ENCODE results near the gene VSIG2. TPM values are rescaled to one million over a fixed set of nuclear protein-coding genes. Genes with fewer than 3 reads are reported as not detected.

Gene VSIG2
- total and polyA plus RNA-seq, 8 donors, result 0.18 to 4.5 (median 1.2) TPM

- TF ChIP-seq, protein P1, sequence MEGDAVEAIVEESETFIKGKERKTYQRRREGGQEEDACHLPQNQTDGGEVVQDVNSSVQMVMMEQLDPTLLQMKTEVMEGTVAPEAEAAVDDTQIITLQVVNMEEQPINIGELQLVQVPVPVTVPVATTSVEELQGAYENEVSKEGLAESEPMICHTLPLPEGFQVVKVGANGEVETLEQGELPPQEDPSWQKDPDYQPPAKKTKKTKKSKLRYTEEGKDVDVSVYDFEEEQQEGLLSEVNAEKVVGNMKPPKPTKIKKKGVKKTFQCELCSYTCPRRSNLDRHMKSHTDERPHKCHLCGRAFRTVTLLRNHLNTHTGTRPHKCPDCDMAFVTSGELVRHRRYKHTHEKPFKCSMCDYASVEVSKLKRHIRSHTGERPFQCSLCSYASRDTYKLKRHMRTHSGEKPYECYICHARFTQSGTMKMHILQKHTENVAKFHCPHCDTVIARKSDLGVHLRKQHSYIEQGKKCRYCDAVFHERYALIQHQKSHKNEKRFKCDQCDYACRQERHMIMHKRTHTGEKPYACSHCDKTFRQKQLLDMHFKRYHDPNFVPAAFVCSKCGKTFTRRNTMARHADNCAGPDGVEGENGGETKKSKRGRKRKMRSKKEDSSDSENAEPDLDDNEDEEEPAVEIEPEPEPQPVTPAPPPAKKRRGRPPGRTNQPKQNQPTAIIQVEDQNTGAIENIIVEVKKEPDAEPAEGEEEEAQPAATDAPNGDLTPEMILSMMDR (IDR thresholded peaks at IDR 0.05), result no peak
- Histone ChIP-seq H3K4me3 (peak overlapping the region; percentile 85 to 91 (median 90)), H3K4me1 (peaks cover 0 to 15% (median 11%) of the 10 kb centered on the region in 3 donors), H3K9me3 (no peaks in the 10 kb centered on the region), H3K27ac (peak overlapping the region in 3 of 4 donors; percentile 94 to 99 (median 97)), H3K36me3 (no peaks in the 10 kb centered on the region), H3K27me3 (no peaks in the 10 kb centered on the region)
- WGBS, 2 donors, result 2 to 4% methylated on average over 8 of the region's 8 CpGs
- intact Hi-C loops (cut with DNase I), result no loop called here
- DNase-seq, result no peak
- FAIRE-seq, result no peak
- ATAC-seq, result no peak
Measured at GRCh38 chr11:124798991-124799347, 46.9 kb upstream of the VSIG2 start.

DNA sequence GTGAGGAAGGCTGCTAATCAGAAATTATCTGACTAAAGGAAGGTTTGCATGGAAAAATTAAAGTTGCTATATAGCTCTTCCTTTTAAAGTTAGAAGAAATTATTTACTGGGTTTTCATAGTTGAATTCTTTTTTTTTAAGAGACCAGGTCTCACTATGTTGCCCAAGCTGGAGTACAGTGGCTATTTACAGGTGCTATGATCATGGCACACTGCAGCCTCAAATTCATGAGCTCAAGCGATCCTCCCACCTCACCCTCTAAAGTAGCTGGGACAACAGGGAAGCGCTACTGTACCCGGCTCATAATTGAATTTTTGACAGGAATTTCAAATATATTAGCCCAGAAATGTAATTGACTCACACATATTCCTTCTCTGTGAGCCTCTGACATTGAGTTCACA is 44.3 kb upstream of the VSIG2 start:
- WGBS, 2 donors, result 83 to 87% methylated on average over 3 of the region's 3 CpGs
- H3K27me3 ChIP-seq, result no peaks in the 10 kb centered on the region
- intact Hi-C loops (cut with DNase I), result no loop called here
- DNase-seq, result no peak
- H3K9me3 ChIP-seq, result no peaks in the 10 kb centered on the region
- TF ChIP-seq, protein P1 (IDR thresholded peaks at IDR 0.05), result no peak
- peaks cover 0 to 15% (median 10%) of the 10 kb centered on the region in 3 donors for H3K4me1 ChIP-seq
- no peaks in the 10 kb centered on the region for H3K36me3 ChIP-seq
- H3K27ac ChIP-seq, result no peak overlapping the region
- FAIRE-seq, result no peak
- H3K4me3 ChIP-seq, result no peak overlapping the region
- no peak for ATAC-seq

DNA sequence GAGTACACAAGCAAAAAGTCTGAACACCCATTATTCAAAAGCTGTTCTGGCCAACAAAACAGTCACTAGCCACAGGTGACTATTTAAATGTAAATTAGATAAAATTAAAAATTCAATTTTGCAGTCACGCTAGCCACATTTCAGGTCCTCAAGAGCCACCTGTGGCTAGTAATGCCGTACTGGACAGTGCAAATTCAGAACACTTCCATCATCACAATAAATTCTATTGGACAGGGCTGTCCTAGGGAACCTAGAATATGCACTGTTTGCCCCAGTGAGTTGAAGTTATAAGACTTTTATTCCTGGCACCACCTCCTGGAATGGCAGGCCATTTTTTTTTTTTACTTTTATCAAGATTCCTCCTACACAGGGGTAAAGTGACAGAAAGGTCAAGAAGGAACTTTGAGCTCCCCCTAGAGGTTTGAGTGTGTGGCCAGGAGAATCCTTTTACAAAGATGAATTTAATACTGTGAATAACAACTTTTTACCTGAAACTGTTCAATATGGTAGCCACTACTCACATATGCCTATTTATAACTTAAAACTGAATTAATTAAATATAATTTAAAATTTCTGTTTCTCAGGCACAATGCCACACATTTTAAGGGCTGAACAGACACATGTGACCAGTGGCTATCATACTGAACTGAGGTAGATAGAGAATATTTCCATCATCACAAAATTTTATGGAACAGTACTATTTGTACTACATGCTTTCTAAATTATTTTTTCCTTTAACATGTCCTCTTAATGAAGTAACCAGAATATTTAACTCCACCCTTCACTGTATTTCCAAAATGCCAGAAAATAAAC is 41.6 kb upstream of the VSIG2 start:
- TF ChIP-seq, protein P1 (IDR thresholded peaks at IDR 0.05), result peak; percentile 37 to 66 (median 51)
- intact Hi-C loops (cut with DNase I), result no loop called here
- H3K27ac ChIP-seq, result no peak overlapping the region
- H3K4me1 ChIP-seq, result peaks cover 0 to 5% (median 3%) of the 10 kb centered on the region in 3 donors
- no peaks in the 10 kb centered on the region for H3K27me3 ChIP-seq
- ATAC-seq (peak; percentile 70 to 89 (median 80)), DNase-seq (peak in 1 of 6 donors; percentile 13), FAIRE-seq (peak; percentile 47)
- WGBS, 2 donors, result 83 to 93% methylated on average over 2 of the region's 2 CpGs
- H3K9me3 ChIP-seq, result no peaks in the 10 kb centered on the region
- no peaks in the 10 kb centered on the region for H3K36me3 ChIP-seq
- H3K4me3 ChIP-seq, result no peak overlapping the region

DNA sequence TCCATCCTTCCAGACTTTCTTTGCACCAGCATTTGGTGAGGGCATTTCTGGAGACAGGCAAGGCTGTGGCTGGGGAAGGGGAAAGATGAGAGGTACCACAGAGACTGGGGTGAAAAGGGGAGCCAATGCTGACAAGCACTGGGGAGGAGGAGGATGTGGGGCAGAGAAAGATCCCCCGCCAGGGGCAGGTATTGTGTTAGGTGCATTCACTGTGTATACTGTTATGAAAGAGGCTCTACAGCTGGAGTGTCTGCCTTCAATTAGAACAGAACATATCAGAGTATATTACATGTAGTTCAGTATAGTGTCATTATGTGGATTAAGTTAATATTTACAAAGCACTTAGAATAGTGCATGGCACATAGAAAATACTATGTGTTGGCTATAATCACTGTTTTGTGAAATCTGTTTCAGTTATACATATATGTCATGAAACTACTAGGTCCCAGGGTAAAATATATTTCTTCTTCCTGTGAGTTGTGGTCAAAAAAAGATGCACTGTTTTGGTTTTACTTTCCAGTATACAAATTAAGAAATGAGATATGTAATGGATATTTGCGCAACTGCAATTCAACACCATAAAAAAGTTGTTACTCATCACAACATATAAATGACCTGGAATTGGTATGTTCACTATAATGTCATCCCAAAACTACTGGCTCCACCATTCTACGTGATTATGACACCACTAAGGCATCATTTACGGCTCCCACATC is 39.7 kb upstream of the VSIG2 start:
- intact Hi-C loops (cut with DNase I), result no loop called here
- H3K9me3 ChIP-seq, result no peaks in the 10 kb centered on the region
- TF ChIP-seq, protein P1 (IDR thresholded peaks at IDR 0.05), result no peak
- DNase-seq (no peak), ATAC-seq (no peak), FAIRE-seq (no peak)
- H3K4me1 ChIP-seq, result no peaks in the 10 kb centered on the region
- WGBS, 2 donors, result 85 to 93% methylated on average over 4 of the region's 4 CpGs
- no peaks in the 10 kb centered on the region for H3K36me3 ChIP-seq
- no peak overlapping the region for H3K4me3 ChIP-seq
- H3K27me3 ChIP-seq, result no peaks in the 10 kb centered on the region
- H3K27ac ChIP-seq, result no peak overlapping the region

DNA sequence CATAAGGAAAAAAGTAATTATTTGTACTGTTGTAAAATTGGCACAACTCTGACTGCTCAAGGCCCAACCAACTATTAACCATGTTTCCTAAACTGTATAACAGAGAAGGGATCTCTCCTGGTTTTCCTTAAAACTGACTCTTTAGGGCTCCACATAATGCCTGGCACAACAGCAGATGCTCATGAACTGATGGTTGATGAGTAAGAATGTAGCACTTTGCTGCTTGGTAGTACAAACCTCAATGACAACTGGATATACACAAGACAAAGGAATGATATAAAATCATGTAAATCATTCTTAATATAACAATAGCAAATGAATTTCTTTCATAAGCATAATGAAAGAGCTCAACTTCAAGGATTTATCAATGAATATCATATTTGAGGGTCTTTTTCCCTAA is 36.5 kb upstream of the VSIG2 start:
- Histone ChIP-seq H3K4me3 (no peak overlapping the region), H3K9me3 (no peaks in the 10 kb centered on the region), H3K4me1 (peaks cover 0 to 6% (median 5%) of the 10 kb centered on the region in 3 donors), H3K36me3 (no peaks in the 10 kb centered on the region), H3K27ac (no peak overlapping the region), H3K27me3 (no peaks in the 10 kb centered on the region)
- DNase-seq, result no peak
- no peak for ATAC-seq
- FAIRE-seq, result no peak
- TF ChIP-seq, protein P1 (IDR thresholded peaks at IDR 0.05), result no peak
- intact Hi-C loops (cut with DNase I), result no loop called here
